T-helper 2 cell treated with Interferon-gamma antibody and Interleukin-4, amounts not matched to agents 5 μg/mL and 100 μg/mL, for 36 hours (primary cell): ENCODE measurements around the gene SPRTN.
"Not testable (repeated sequence)": the region's sequence is repeated elsewhere in the genome, so short reads cannot be mapped to it uniquely, and the experiment has no call there.

Experiments
- DNase-seq: peaks from one replicate; pipeline ENCODE4 v3.0.0; 2021; ENCODE audit warnings: low spot score
- H3K27ac Mint-ChIP-seq: one replicate; pipeline ENCODE4 v1.8.0; 2021; ENCODE audit warnings: mild to moderate bottlenecking, mixed read lengths
- H3K27me3 Mint-ChIP-seq: one replicate; pipeline ENCODE4 v1.8.0; 2021; ENCODE audit warnings: low read depth, mixed read lengths
- H3K36me3 Mint-ChIP-seq: one replicate; pipeline ENCODE4 v1.8.0; 2021; ENCODE audit warnings: low read depth, mixed read lengths
- H3K4me1 Mint-ChIP-seq: one replicate; pipeline ENCODE4 v1.8.0; 2021; ENCODE audit warnings: low read depth, mixed read lengths
- H3K4me3 Mint-ChIP-seq: one replicate; pipeline ENCODE4 v1.8.0; 2022; ENCODE audit warnings: mild to moderate bottlenecking, moderate library complexity, mixed read lengths
- H3K9me3 Mint-ChIP-seq: one replicate; pipeline ENCODE4 v1.8.0; 2021; ENCODE audit warnings: mixed read lengths

The SPRTN gene

GRCh38 chr1:231348856-231349255 is 10.8 kb downstream of the SPRTN start:
- not testable (repeated sequence) for H3K4me3 Mint-ChIP-seq, DNase-seq
- H3K36me3 Mint-ChIP-seq, result peaks cover 33% of the 10 kb centered on the region

DNA sequence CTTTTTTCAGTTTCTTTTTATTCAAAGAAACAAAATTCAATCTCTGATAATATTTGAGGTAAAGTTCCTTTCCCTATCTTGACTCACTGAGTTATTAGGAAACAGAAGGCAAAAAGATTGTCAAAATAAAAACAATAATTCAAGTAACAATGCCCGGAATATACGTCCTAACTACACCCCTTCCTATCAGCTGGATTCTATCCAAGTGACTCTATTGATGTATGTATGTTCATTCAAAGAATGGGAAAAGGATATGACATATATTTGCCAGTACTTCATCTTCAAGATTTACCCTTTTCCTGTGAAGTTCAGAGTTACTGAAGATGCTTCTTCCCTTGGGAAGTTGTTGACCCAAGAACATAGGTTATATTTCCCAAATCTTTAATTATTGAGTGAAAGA is 13.7 kb downstream of the SPRTN start:
- Mint-ChIP-seq H3K36me3 (peaks cover 28% of the 10 kb centered on the region), H3K4me3 (no peak overlapping the region), H3K27me3 (no peaks in the 10 kb centered on the region), H3K27ac (no peak overlapping the region), H3K4me1 (peaks cover 5% of the 10 kb centered on the region), H3K9me3 (no peaks in the 10 kb centered on the region)
- DNase-seq, result no peak

More at GRCh38 chr1:231348856-231349255, 10.8 kb downstream of the SPRTN start:
- H3K4me1 Mint-ChIP-seq, H3K9me3 Mint-ChIP-seq, H3K27me3 Mint-ChIP-seq, H3K27ac Mint-ChIP-seq: not testable (repeated sequence)

- Mint-ChIP-seq H3K4me1 (peaks cover 8% of the 10 kb centered on the region), H3K27ac (no peak overlapping the region), H3K4me3 (no peak overlapping the region), H3K36me3 (peaks cover 30% of the 10 kb centered on the region), H3K27me3 (no peaks in the 10 kb centered on the region), H3K9me3 (no peaks in the 10 kb centered on the region)
- DNase-seq, result no peak
Measured at GRCh38 chr1:231353086-231353485, 15.0 kb downstream of the SPRTN start.

GRCh38 chr1:231354330-231355020 is 16.4 kb downstream of the SPRTN start:
- H3K27ac Mint-ChIP-seq, result no peak overlapping the region
- H3K4me1 Mint-ChIP-seq, result peaks cover 10% of the 10 kb centered on the region
- H3K9me3 Mint-ChIP-seq, result no peaks in the 10 kb centered on the region
- no peaks in the 10 kb centered on the region for H3K27me3 Mint-ChIP-seq
- H3K36me3 Mint-ChIP-seq, result peaks cover 24% of the 10 kb centered on the region
- H3K4me3 Mint-ChIP-seq, result no peak overlapping the region
- DNase-seq, result no peak

- Mint-ChIP-seq H3K4me3 (no peak overlapping the region), H3K27me3 (no peaks in the 10 kb centered on the region), H3K36me3 (peaks cover 24% of the 10 kb centered on the region), H3K27ac (no peak overlapping the region), H3K9me3 (no peaks in the 10 kb centered on the region), H3K4me1 (peaks cover 10% of the 10 kb centered on the region)
- DNase-seq, result no peak
Measured at GRCh38 chr1:231355171-231355570, 17.1 kb downstream of the SPRTN start.

DNA sequence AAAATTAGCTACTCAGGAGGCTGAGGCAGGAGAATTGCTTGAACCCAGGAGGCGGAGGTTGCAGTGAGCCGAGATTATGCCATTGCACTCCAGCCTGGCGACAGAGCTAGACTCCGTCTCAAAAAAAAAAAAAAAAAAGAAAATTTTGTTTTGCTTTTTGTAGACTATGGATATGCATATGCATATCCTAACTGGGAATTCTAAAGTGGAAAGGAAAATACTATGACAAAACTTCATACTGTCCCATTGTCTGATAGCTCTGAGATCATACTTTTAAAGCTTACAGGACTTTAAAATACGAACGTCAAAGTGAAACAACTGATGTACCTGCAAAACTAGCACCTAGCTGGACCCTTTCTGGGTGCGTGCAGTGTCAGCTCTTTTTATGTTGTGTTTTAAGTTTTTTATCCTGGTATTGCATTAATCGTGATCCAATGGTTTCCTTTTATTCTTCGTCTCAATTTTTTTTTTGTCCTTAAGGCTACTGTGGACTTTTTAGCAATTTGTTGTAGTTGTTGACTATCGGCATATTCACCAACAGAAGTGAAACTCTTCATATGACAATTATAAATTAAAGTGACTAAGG is 19.2 kb downstream of the SPRTN start:
- H3K27me3 Mint-ChIP-seq, result no peaks in the 10 kb centered on the region
- DNase-seq, result no peak
- H3K9me3 Mint-ChIP-seq, result no peaks in the 10 kb centered on the region
- H3K27ac Mint-ChIP-seq, result no peak overlapping the region
- peaks cover 24% of the 10 kb centered on the region for H3K36me3 Mint-ChIP-seq
- H3K4me1 Mint-ChIP-seq, result peaks cover 10% of the 10 kb centered on the region
- no peak overlapping the region for H3K4me3 Mint-ChIP-seq

- Mint-ChIP-seq H3K4me3 (no peak overlapping the region), H3K27ac (peak overlapping the region; percentile 11), H3K9me3 (no peaks in the 10 kb centered on the region), H3K36me3 (peaks cover 20% of the 10 kb centered on the region), H3K27me3 (no peaks in the 10 kb centered on the region), H3K4me1 (peaks cover 10% of the 10 kb centered on the region)
- peak; percentile 19 for DNase-seq
Measured at GRCh38 chr1:231357831-231358354, 19.8 kb downstream of the SPRTN start.

GRCh38 chr1:231359113-231359512 is 21.0 kb downstream of the SPRTN start:
- Mint-ChIP-seq H3K4me1 (peaks cover 12% of the 10 kb centered on the region), H3K9me3 (no peaks in the 10 kb centered on the region), H3K36me3 (peaks cover 19% of the 10 kb centered on the region), H3K27me3 (no peaks in the 10 kb centered on the region), H3K27ac (no peak overlapping the region), H3K4me3 (no peak overlapping the region)
- DNase-seq, result peak; percentile 10

- DNase-seq, result no peak
- H3K27me3 Mint-ChIP-seq, result no peaks in the 10 kb centered on the region
- H3K4me3 Mint-ChIP-seq, result no peak overlapping the region
- H3K9me3 Mint-ChIP-seq, result no peaks in the 10 kb centered on the region
- H3K4me1 Mint-ChIP-seq, result peaks cover 11% of the 10 kb centered on the region
- peaks cover 36% of the 10 kb centered on the region for H3K36me3 Mint-ChIP-seq
- no peak overlapping the region for H3K27ac Mint-ChIP-seq
Measured at GRCh38 chr1:231362325-231362724, 24.2 kb downstream of the SPRTN start.

GRCh38 chr1:231363624-231364023 is 25.5 kb downstream of the SPRTN start:
- Mint-ChIP-seq H3K27ac (no peak overlapping the region), H3K27me3 (no peaks in the 10 kb centered on the region), H3K4me3 (no peak overlapping the region), H3K9me3 (no peaks in the 10 kb centered on the region), H3K4me1 (peaks cover 5% of the 10 kb centered on the region), H3K36me3 (peaks cover 36% of the 10 kb centered on the region)
- no peak for DNase-seq

DNA sequence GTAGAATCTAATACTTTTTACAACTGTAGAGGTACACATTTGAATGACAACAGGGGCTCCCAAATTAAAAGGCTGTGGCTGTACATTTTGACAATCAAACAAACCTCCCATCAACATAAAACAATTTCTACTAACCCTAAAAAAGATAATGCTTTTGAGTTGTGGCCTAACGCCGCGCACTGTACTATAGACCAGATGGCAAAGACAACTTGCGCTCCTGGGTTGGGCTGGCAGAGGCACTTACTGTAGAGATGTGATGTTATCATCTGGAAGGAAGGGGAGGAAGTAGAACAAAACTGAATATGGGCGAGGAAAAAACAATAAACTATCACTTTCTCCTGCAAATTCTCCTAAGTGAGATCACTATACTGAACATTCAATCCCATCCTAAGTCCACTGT is 26.1 kb downstream of the SPRTN start:
- Mint-ChIP-seq H3K27ac (no peak overlapping the region), H3K4me1 (peaks cover 5% of the 10 kb centered on the region), H3K36me3 (peaks cover 39% of the 10 kb centered on the region), H3K9me3 (no peaks in the 10 kb centered on the region), H3K4me3 (no peak overlapping the region), H3K27me3 (no peaks in the 10 kb centered on the region)
- no peak for DNase-seq

DNA sequence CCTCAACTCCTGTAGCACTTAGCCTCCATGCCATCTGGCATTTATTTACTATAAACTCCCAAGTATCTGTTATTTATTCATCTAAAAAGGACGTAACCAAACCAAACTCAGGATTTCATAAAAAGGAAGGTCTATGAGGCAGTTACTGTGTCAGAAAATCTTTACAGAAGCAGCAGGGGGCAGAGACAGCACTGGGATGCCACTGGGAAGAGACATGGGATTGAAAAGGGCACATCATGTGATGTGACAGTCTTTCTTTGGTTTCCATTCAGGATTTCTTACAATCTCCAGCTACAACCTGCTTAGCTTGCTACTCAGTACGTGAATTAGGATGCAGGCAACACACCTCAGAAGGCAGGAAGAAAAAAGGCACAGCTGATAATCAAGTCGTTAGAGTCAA is 31.2 kb downstream of the SPRTN start:
- H3K27ac Mint-ChIP-seq, result no peak overlapping the region
- H3K9me3 Mint-ChIP-seq, result no peaks in the 10 kb centered on the region

DNA sequence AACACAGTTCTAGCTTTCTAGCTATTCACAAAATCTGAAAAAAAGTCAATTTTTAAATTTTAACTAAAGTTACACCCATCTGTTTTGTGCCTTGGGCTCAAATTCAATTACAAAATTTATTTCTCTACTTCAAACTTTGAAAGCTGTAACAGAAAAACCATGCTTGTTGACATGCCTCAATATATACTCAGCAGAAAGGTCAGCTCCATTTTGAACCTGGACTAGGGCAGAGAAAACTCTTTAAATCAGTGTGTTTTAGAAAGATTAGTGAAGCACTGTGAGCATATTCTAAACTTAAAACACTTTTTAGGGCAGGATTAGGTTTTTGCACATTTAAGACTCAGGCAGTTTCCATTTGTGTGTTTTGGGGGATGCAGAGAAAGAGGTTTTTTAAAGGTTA is 34.4 kb downstream of the SPRTN start:
- peaks cover 22% of the 10 kb centered on the region for H3K36me3 Mint-ChIP-seq

More for the DNA sequence above, 31.2 kb downstream of the SPRTN start:
- H3K36me3 Mint-ChIP-seq, result peaks cover 38% of the 10 kb centered on the region
- no peaks in the 10 kb centered on the region for H3K27me3 Mint-ChIP-seq
- H3K4me1 Mint-ChIP-seq, result peaks cover 4% of the 10 kb centered on the region
- no peak overlapping the region for H3K4me3 Mint-ChIP-seq
- no peak for DNase-seq

DNA sequence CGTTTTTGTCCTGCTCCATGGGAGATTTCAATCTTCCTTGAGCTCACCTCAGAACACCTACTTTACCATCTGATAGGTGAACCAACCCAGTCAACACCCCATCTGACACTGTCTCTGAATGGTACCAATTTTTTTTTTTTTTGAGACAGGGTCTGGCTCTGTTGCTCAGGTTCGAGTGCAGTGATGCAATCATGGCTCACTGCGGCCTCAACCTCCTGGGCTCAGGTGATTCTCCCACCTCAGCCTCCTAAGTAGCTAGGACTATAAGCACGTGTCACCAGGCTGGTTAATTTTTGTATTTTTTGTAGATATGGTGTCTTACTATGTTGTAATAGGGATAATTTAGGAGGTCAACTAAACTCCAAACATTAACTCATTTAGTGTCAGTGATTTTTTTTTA is 36.3 kb downstream of the SPRTN start:
- Mint-ChIP-seq H3K36me3 (peaks cover 17% of the 10 kb centered on the region), H3K4me3 (no peak overlapping the region), H3K27me3 (no peaks in the 10 kb centered on the region), H3K27ac (no peak overlapping the region), H3K9me3 (no peaks in the 10 kb centered on the region), H3K4me1 (peaks cover 24% of the 10 kb centered on the region)
- no peak for DNase-seq

More for the DNA sequence above, 34.4 kb downstream of the SPRTN start:
- H3K4me3 Mint-ChIP-seq, result no peak overlapping the region
- H3K27ac Mint-ChIP-seq, result no peak overlapping the region
- H3K9me3 Mint-ChIP-seq, result no peaks in the 10 kb centered on the region
- DNase-seq, result no peak
- peaks cover 14% of the 10 kb centered on the region for H3K4me1 Mint-ChIP-seq
- H3K27me3 Mint-ChIP-seq, result no peaks in the 10 kb centered on the region
